Adrenal gland (tissue), 12 donors: ENCODE data around the gene C12orf60. TPM values are rescaled to one million over a fixed set of nuclear protein-coding genes. Genes with fewer than 3 reads are reported as not detected.
"Not testable (repeated sequence)": the region's sequence is repeated elsewhere in the genome, so short reads cannot be mapped to it uniquely, and the experiment has no call there.

Experiments
- DNase-seq, 7 donors: peaks; one replicate each; pipeline ENCODE4 v3.0.0-alpha.2; 2019 to 2020
- H3K27ac ChIP-seq, 5 donors: fragments of 200-600 bp; sonication (generic) in 4 of 5; 1 replicate in 3 of 5; 2 replicates in 2 of 5; pipeline versions ENCODE4 v1.5.1 to v1.8.0; 2016 to 2020; ENCODE audit warnings: mild to moderate bottlenecking in 1 of 5
- H3K27me3 ChIP-seq: fragments of 200-600 bp; 2 replicates; pipeline ENCODE4 v1.8.0; 2021
- H3K36me3 ChIP-seq, 2 donors: fragments of 200-600 bp; replicated peaks in 1 of 2; 1 replicate in 1 of 2; 2 replicates in 1 of 2; pipeline versions ENCODE4 v1.5.1 to v1.8.0; 2018 to 2022
- H3K4me1 ChIP-seq, 2 donors: fragments of 200-600 bp; replicated peaks in 1 of 2; 1 replicate in 1 of 2; 2 replicates in 1 of 2; pipeline versions ENCODE4 v1.5.1 to v1.8.0; 2018 to 2021
- H3K4me3 ChIP-seq, 4 donors: fragments of 200-600 bp; sonication (generic) in 3 of 4; one replicate each; pipeline ENCODE4 v1.5.1; 2016 to 2018
- H3K9me3 ChIP-seq, 3 donors: fragments of 200-600 bp; sonication (generic) in 1 of 3; replicated peaks in 1 of 3; 1 replicate in 2 of 3; 2 replicates in 1 of 3; pipeline versions ENCODE4 v1.5.1 to v1.8.0; 2016 to 2021
- CTCF ChIP-seq, 6 experiments: fragments of 450-650 bp in 4 of 6; fragments of 200-600 bp in 2 of 6; sonication (generic) in 1 of 6; IDR thresholded peaks; 1 replicate in 5 of 6; 2 replicates in 1 of 6; pipeline versions ENCODE4 v1.5.1 to v1.8.0; 2016 to 2021; ENCODE audit warnings: antibody characterized with exemption in 6 of 6, mild to moderate bottlenecking in 2 of 6, moderate library complexity in 1 of 6
- POLR2A ChIP-seq, 2 donors: fragments of 450-650 bp; IDR thresholded peaks; one replicate each; pipeline ENCODE4 v1.6.1; 2017; ENCODE audit warnings: antibody characterized with exemption in 2 of 2, mild to moderate bottlenecking in 2 of 2, moderate library complexity in 1 of 2
- WGBS, 4 donors: extraction: QIAGEN DNeasy Blood & Tissue Kit in 2 of 4; methylation state at CpG; one replicate each; pipeline versions ENCODE4 v1.1.5 to v1.1.7; 2013 to 2017; 5-methylcytosine and 5-hydroxymethylcytosine counted together
- intact Hi-C, 2 donors: fragments of 100-400 bp; cut with DNase I; formaldehyde crosslinking; loops; one replicate each; pipeline versions ENCODE4 v1.14.1 to v1.15.0; 2022 to 2023
- polyA plus RNA-seq, 3 donors: library from polyadenylated mRNA; stranded (reverse); fragments of 200-250 nt in 2 of 3; fragments of 350-450 nt in 1 of 3; fragmentation: Illumina TruSeq in 1 of 3; extraction: RNeasy Lipid Tissue Mini Kit (QIAGEN cat#74804) in 1 of 3; gene quantifications; one replicate each; pipeline ENCODE4 v1.2.3, GENCODE V29; 2013 to 2014
- total RNA-seq, 9 donors: library from RNA; depleted of rRNA in 4 of 9; stranded (reverse); fragments of >200 nt in 4 of 9; fragments of 120-200 nt in 1 of 9; fragmentation: NEBNext Ultra II Directional in 1 of 9; extraction: Animal tissue kit (Norgen Biotek cat#: 25700) in 1 of 9; gene quantifications; one replicate each; pipeline versions ENCODE4 v1.1.0 to v1.2.4, GENCODE V29; 2013 to 2023
- donor health status: healthy with polysubstance abuse.
- donor health status: Bipolar disorder and iron deficiency.
- donor health status: DM: yes; HTN: yes; CAD: no.
- donor health status: DM: no; HTN: no; CAD: no.
- donor health status: DM: no; HTN: no; CAD: no.
- donor health status: DM: yes; HTN: yes; CAD: no.

The C12orf60 gene
- total and polyA plus RNA-seq, 12 donors: 2.6 to 12.5 (median 4.6) TPM

DNA sequence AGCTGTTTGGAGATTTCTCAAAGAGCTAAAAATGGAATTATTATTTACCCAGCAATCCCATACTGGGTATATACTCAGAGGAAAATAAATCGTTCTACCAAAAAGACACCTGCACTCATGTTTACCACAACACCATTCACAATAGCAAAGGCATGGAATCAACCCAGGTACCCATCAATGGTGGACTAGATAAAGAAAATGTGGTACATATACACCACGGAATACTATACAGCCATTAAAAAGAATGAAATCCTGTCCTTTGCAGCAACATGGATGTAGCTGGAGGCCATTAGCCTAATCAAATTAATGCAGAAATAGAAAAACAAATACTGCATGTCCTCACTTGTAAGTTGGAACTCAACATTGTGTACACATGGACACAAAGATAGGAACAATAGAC lies 38.1 kb upstream of the C12orf60 start:
- 95 to 99% (median 97%) methylated on average over 2 of the region's 2 CpGs for WGBS, 4 donors
- Histone ChIP-seq H3K4me3 (no peak overlapping the region), H3K4me1 (peaks cover 0 to 29% of the 10 kb centered on the region in 2 donors), H3K27ac (no peak overlapping the region), H3K36me3 (no peaks in the 10 kb centered on the region), H3K9me3 (no peaks in the 10 kb centered on the region), H3K27me3 (no peaks in the 10 kb centered on the region)
- no peak for TF ChIP-seq POLR2A (IDR thresholded peaks at IDR 0.05)
- TF ChIP-seq CTCF (IDR thresholded peaks at IDR 0.05): no peak
- DNase-seq: no peak
- intact Hi-C loops: no loop called here

- 92 to 98% (median 95%) methylated on average over 3 of the region's 3 CpGs for WGBS, 4 donors
- H3K4me3 ChIP-seq, intact Hi-C loops, H3K27me3 ChIP-seq, DNase-seq, H3K36me3 ChIP-seq, H3K27ac ChIP-seq, H3K9me3 ChIP-seq: not testable (repeated sequence)
- peaks cover 0 to 29% of the 10 kb centered on the region in 2 donors for H3K4me1 ChIP-seq
Measured at GRCh38 chr12:14766020-14766419, 37.5 kb upstream of the C12orf60 start.

- Histone ChIP-seq H3K4me3 (no peak overlapping the region), H3K27me3 (no peaks in the 10 kb centered on the region), H3K4me1 (peaks cover 4 to 32% of the 10 kb centered on the region in 2 donors), H3K36me3 (no peaks in the 10 kb centered on the region), H3K27ac (no peak overlapping the region), H3K9me3 (no peaks in the 10 kb centered on the region)
- intact Hi-C loops: no loop called here
- no peak for DNase-seq
- TF ChIP-seq CTCF (IDR thresholded peaks at IDR 0.05): no peak
- no peak for TF ChIP-seq POLR2A (IDR thresholded peaks at IDR 0.05)
- 82 to 89% (median 87%) methylated on average over 3 of the region's 3 CpGs for WGBS, 4 donors
Measured at GRCh38 chr12:14766649-14767215, 36.7 kb upstream of the C12orf60 start.

GRCh38 chr12:14767617-14768016 lies 35.9 kb upstream of the C12orf60 start:
- intact Hi-C loops: no loop called here
- H3K36me3 ChIP-seq: no peaks in the 10 kb centered on the region
- 69 to 87% (median 79%) methylated on average over 1 of the region's 1 CpG for WGBS, 4 donors
- H3K4me1 ChIP-seq: peaks cover 4 to 24% of the 10 kb centered on the region in 2 donors
- H3K4me3 ChIP-seq: peak overlapping the region in 1 of 4 donors; percentile 75
- no peak for DNase-seq
- H3K9me3 ChIP-seq: no peaks in the 10 kb centered on the region
- TF ChIP-seq CTCF (IDR thresholded peaks at IDR 0.05): no peak
- no peak for TF ChIP-seq POLR2A (IDR thresholded peaks at IDR 0.05)
- H3K27ac ChIP-seq: peak overlapping the region in 2 of 5 donors; percentile 17 to 99
- no peaks in the 10 kb centered on the region for H3K27me3 ChIP-seq

GRCh38 chr12:14768823-14769405 lies 34.6 kb upstream of the C12orf60 start:
- 34 to 37% (median 36%) methylated on average over 15 to 16 of the region's 16 CpGs for WGBS, 4 donors
- intact Hi-C loops: no loop called here
- H3K9me3 ChIP-seq: no peaks in the 10 kb centered on the region

More at GRCh38 chr12:14768823-14769405, 34.6 kb upstream of the C12orf60 start:
- Histone ChIP-seq H3K27me3 (no peaks in the 10 kb centered on the region), H3K36me3 (no peaks in the 10 kb centered on the region), H3K4me3 (peak overlapping the region; percentile 11 to 92 (median 70)), H3K27ac (peak overlapping the region; percentile 87 to 99 (median 95)), H3K4me1 (peaks cover 4 to 24% of the 10 kb centered on the region in 2 donors)
- no peak for TF ChIP-seq CTCF (IDR thresholded peaks at IDR 0.05)
- TF ChIP-seq POLR2A (IDR thresholded peaks at IDR 0.05): no peak
- DNase-seq: peak in 6 of 7 donors; percentile 32 to 65 (median 39)
